ENCODE data around the gene MTERF4. TPM values are rescaled to one million over a fixed set of nuclear protein-coding genes. Genes with fewer than 3 reads are reported as not detected.

The MTERF4 gene
- total and polyA plus RNA-seq, 2 of the 8 experiments (the other 6 are each of a cell fraction or from before 2014, with no cell fraction given), result 25.9 to 28.5 TPM

- no peak for TF ChIP-seq SAP30 (IDR thresholded peaks at IDR 0.05; ENCODE audit: insufficient read depth, insufficient replicate concordance, low read length)
- peak; percentile 48; the same call in 1 of the 2 replicates for TF ChIP-seq JUND (IDR thresholded peaks at IDR 0.05; ENCODE audit: low read length)
- peak; percentile 91 for TF ChIP-seq TAF1 (IDR thresholded peaks at IDR 0.05; ENCODE audit: low read depth, low read length)
- no peak for TF ChIP-seq CHD1 (IDR thresholded peaks at IDR 0.05; ENCODE audit: low read depth, low read length)
- no peak for TF ChIP-seq POU5F1 (IDR thresholded peaks at IDR 0.05; ENCODE audit: low read depth, low read length)
- TF ChIP-seq CREB1 (IDR thresholded peaks at IDR 0.05), result peak; percentile 86
- peak; percentile 7 to 49; a peak in 2 of 3 replicates for TF ChIP-seq EP300 (IDR thresholded peaks at IDR 0.05; ENCODE audit: borderline replicate concordance in 1 of 2, low read depth in 2 of 2, low read length in 2 of 2)
- peak; percentile 85 for TF ChIP-seq POLR2AphosphoS5 (IDR thresholded peaks at IDR 0.05; ENCODE audit: low read depth, low read length)
- TF ChIP-seq TCF12 (IDR thresholded peaks at IDR 0.05; ENCODE audit: low read depth, low read length), result 0 out of 2 replicates have a peak, but pooled peaks have one; percentile 42
- TF ChIP-seq HDAC6 (IDR thresholded peaks at IDR 0.05; ENCODE audit: low read depth, low read length), result no peak
- peak; percentile 42; the same call in 1 of the 2 replicates for TF ChIP-seq TEAD4 (IDR thresholded peaks at IDR 0.05; ENCODE audit: low read depth, low read length)
- TF ChIP-seq KDM5A (IDR thresholded peaks at IDR 0.05; ENCODE audit: low read length), result peak; percentile 91
- TF ChIP-seq SIRT6 (IDR thresholded peaks at IDR 0.05; ENCODE audit: low read length), result no peak
- no peak for TF ChIP-seq RFX5 (IDR thresholded peaks at IDR 0.05; ENCODE audit: borderline replicate concordance, low read depth, low read length)
- no peak for TF ChIP-seq CBX8 (IDR thresholded peaks at IDR 0.05; ENCODE audit: borderline replicate concordance, low read depth, low read length)
- TF ChIP-seq RAD21 (IDR thresholded peaks at IDR 0.05 in 1 of 2, conservative IDR thresholded peaks at IDR 0.05 in 1 of 2; ENCODE audit: low read depth in 2 of 2, low read length in 2 of 2), result 0 out of 4 replicates have a peak, but pooled peaks of 1 of the 2 experiments have one; percentile 10
- no peak; the same call in 1 of the 2 replicates for TF ChIP-seq JUN (IDR thresholded peaks at IDR 0.05; ENCODE audit: low read depth, low read length)
- TF ChIP-seq SIX5 (IDR thresholded peaks at IDR 0.05; ENCODE audit: low read depth, low read length), result peak; percentile 33; the same call in 1 of the 2 replicates
- TF ChIP-seq SP1 (IDR thresholded peaks at IDR 0.05; ENCODE audit: low read depth, low read length), result no peak
- no peak for TF ChIP-seq BCL11A (IDR thresholded peaks at IDR 0.05; ENCODE audit: low read depth in 2 of 2, low read length in 2 of 2)
- peak; percentile 59 for TF ChIP-seq E2F6 (IDR thresholded peaks at IDR 0.05)
Measured at GRCh38 chr2:241102239-241102803, at the start of gene MTERF4 (continued).

All from H1 (cell line).